ENCODE measurements around the gene CACNA1C.
A peak's percentile ranks its signal among the peaks of the same experiment; 100 is the strongest.

Gene CACNA1C

GRCh38 chr12:2391740-2392331 lies 339.0 kb downstream of the CACNA1C start:
- no peak for DNase-seq (ENCODE audit: low spot score)

- peak; percentile 4 for DNase-seq (ENCODE audit: low spot score)
Observed at GRCh38 chr12:2393016-2393415, 340.2 kb downstream of the CACNA1C start.

DNA sequence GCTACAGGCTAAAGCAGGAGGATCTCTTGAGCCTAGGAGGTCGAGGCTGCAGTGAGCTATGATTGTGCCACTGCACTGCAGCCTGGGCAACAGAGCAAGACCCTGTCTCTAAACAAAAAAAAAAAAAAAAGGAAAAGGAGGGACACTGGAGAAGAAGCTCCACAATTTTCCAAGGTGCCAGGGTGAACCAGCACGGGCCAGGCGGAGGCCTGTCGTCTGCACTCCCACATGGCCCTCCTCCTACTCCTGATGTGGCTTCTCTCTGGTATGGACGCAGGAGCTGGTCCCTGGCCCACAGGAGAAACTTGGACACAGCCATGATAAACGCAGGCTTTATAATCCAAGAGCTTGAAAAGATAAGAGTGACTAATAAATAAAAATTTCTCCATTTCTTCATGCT lies 341.2 kb downstream of the CACNA1C start:
- DNase-seq (ENCODE audit: low spot score): no peak

- no peak for DNase-seq (ENCODE audit: low spot score)
Observed at GRCh38 chr12:2395354-2395977, 342.7 kb downstream of the CACNA1C start.

DNA sequence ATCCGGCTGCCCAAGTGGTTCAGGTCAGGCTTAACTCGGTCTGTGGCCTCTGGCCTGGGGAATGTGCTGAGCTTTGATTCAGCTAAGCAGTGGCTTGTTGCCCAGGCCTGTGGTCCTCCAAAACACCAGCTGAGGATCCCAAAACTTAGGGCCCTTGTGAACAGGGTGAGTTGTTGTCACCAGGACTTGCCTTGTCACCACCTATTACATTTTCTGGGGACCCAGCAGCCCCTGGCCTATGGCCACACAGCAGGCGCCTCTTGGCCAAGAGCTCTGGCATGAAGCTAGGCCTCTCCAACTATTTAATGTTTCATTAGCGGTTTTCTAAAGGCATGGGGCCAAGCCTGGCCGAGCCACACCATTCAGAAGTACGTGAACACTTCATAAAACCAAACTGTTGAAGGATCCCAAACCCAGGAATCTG lies 343.7 kb downstream of the CACNA1C start:
- DNase-seq (ENCODE audit: low spot score): no peak

DNA sequence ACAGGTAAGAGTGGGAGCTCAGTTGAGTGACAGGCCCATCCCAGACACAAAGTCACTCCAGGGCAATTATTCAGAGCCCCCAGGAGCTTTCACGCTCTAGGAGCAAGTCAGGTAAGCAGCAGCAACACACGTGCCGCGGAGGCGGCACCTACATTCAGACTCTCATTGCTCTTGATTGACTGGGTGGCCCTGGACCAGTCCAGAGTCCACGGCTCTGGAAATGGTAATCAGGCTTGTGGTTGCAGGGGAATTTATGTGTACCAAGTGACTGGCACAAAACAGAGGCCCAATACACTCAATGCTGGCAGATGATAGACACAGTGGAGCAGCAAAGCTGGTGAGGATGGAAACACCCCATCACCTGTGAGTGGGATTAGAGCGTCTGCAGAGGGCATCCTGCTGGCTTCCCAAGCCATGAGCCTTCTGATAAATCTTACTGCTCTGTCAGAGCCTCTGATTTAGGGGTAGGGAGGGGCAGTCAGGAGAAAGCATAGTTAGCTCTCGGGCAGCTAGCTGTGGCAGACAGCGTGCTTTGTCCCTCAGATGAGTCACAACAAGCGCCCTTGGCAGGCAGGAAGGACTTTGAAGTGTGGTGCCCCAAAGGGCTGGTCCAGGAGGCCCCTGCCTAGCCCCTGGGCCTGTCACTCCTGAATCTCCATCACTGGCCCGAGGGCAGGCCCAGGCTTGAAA lies 344.7 kb downstream of the CACNA1C start:
- DNase-seq (ENCODE audit: low spot score): no peak

DNA sequence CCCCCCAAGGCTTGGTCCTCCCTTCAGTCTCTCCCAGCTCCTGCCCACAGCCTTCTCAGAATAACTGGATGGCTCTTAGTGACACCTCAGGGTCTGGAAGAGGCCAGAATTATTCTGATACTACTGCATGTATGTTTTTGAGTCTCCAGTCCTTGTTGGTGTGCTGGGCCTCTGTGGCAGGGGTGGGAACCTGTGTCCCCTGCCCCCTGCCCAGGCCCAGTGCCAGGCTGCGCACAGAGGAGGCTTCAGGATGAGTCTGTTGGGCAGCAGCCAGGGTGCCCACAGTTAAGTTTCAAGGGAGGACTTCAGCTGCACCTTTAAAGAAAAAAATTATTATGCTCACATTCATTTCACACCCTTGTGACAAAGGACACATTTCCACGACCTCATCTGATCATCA lies 348.3 kb downstream of the CACNA1C start:
- no peak for DNase-seq (ENCODE audit: low spot score)

- DNase-seq (ENCODE audit: low spot score): no peak
Observed at GRCh38 chr12:2402073-2402579, 349.3 kb downstream of the CACNA1C start.

DNA sequence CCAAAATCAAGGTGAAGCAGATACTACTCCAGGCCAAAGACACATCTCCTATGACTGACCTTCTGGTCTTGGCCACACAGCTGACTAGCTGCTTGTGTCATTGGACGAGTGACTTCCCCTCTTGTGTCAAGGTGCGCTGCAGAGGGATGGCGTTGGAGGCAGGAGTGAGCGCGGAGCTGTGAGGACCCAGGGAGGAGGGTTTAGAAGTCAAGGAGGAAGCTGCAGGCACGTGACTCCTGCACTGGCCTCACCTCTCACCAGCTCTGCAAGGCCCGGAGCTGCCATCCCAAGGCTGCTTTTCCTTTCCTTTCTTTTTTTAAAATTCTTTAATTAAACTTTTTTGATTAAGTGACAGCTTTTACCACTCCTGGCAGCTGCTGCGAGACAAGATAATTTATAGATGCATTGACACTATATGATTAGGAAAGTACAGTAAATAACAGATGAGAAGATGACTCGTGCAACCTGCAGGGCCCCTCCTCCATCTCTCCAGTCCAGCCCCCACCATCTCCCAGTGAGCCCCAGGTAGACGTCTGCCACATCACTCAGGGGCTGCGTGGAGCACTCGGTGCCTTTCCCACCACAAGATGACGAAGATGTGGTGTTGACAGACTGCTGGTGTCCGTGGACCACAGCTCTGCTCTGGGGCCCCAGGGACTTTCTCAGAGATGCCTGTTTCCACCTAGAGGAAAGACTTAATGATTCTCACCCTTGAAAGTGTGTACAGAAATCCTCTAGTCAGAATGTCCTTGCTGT lies 350.6 kb downstream of the CACNA1C start:
- no peak for DNase-seq (ENCODE audit: low spot score)

- DNase-seq (ENCODE audit: low spot score): no peak
Observed at GRCh38 chr12:2405039-2405438, 352.3 kb downstream of the CACNA1C start.

DNA sequence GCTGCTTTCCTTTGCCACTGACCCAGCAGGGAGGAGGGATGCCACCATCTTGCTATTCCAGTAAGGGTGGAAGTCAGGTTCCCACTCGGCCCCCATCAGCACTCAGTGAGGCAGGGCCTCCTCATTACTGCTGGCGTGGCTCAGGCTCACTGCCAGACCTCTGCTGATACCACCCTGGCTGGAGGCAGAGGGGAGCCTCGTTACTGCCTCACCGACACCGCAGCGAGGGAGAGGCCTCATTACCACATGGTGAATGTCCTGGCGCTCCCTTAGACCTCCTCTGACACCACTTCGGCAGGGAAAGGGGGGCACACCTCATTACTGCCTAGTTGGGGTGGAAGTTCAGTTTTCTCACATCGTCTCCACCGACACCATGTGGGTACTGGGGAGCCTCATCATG lies 354.1 kb downstream of the CACNA1C start:
- DNase-seq (ENCODE audit: low spot score): no peak

- no peak for DNase-seq (ENCODE audit: low spot score)
Observed at GRCh38 chr12:2408262-2408661, 355.5 kb downstream of the CACNA1C start.

DNA sequence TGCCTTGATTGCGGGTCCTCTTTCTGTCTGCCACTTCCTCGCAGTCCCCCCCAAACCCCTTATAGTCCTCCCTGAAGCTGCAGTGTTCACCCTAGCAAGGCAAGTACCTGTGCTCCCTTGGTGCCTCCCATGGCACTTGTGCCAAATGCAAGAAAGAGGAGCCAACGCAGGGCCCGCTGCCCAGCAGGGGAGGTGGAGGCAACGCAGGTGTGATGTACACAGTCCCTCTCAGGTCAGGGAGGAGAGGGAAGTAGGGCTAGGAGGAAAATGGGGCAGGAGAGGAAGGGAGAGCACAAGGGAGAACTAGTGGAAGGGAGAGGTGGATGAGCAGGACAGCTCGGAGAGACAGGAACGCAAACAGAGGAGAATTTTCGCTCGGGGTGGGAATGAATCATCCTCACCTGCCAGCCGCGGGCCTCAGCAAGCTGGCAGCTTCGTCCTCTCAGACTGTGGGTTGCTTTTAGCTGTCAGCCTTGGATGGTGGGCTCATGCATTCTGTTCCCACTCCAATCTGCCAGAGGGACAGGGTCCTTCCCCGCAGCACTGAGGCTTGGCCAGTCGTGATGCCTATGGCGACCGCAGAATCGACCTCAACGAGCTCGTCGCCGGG lies 357.0 kb downstream of the CACNA1C start:
- no peak for DNase-seq (ENCODE audit: low spot score)

- no peak for DNase-seq (ENCODE audit: low spot score)
Observed at GRCh38 chr12:2410496-2410895, 357.7 kb downstream of the CACNA1C start.

DNA sequence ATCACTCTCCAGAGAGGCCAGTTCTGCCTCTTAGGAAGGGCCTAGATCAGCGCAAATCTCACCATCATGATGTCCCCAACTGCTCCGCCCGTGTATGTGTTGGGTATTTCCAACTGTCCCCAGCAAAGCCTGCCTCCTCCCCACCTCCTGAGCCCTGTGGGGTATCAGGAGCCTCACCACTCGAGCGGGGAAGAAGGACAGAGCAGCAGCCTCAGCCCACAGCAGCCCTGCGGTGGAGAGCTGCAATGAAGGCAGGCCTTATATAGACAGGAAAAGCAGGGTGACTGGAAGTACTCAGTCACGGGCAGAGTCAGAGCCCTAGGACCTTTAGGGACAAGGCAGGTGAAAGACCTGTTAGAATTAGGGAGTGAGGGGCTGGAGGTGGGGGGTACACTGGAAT lies 358.2 kb downstream of the CACNA1C start:
- DNase-seq (ENCODE audit: low spot score): no peak

- DNase-seq (ENCODE audit: low spot score): no peak
Observed at GRCh38 chr12:2411616-2412304, 359.0 kb downstream of the CACNA1C start.

DNA sequence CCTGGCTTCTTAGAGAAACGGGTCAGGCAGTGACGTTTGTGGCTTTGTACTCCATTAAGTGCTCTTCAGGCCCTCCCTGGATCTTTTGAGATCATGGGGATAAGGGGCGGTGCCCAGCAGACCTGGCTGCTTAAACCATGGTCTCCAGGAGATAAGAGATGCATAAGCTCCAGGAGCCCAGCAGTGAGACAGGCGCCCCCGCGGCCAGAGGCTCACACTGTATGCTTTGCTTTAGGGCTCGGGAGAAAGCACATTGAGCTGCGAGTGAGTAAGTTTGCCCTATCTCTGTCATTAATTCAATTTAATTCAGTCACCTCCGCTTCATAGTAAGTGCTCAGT lies 359.5 kb downstream of the CACNA1C start:
- no peak for DNase-seq (ENCODE audit: low spot score)

DNA sequence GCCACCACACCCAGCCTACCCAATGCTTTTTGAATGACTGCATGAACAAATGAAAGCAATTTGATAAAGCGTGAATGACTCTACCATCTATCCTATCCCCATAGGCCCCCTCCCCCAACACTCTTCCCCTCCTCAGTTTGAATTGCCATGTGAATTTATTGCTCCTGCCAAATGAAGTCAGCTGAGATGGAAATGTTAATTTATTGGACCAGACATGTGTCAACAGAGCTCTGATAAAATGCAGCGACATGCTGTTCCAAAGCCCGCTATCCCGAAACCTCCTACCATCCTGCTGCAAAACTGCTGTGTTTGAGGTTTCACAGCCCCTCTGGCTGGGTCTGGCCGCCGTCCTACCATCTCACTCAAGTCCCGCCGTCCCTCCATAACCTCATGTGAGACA lies 360.5 kb downstream of the CACNA1C start:
- no peak for DNase-seq (ENCODE audit: low spot score)

GRCh38 chr12:2413999-2414792 lies 361.4 kb downstream of the CACNA1C start:
- no peak for DNase-seq (ENCODE audit: low spot score)

- DNase-seq (ENCODE audit: low spot score): no peak
Observed at GRCh38 chr12:2414810-2415567, 362.2 kb downstream of the CACNA1C start.
